ENCODE data around the gene FNDC11. TPM values are rescaled to one million over a fixed set of nuclear protein-coding genes. Genes with fewer than 3 reads are reported as not detected.
"Not testable (repeated sequence)": the region's sequence is repeated elsewhere in the genome, so short reads cannot be mapped to it uniquely, and the experiment has no call there.

The FNDC11 gene
- total and polyA plus RNA-seq, 3 experiments from 2014 or later = 0.13 to 0.26 TPM; not detected in 1

- CTCF ChIA-PET = no interaction called here
Measured at GRCh38 chr20:63513207-63513606, 40.8 kb upstream of the FNDC11 start.

GRCh38 chr20:63514520-63514919 is 39.4 kb upstream of the FNDC11 start:
- H3K4me1 Mint-ChIP-seq = peaks cover 0 to 12% (median 2%) of the 10 kb centered on the region in 3 donors
- H3K27me3 ChIP-seq (ENCODE audit: insufficient read depth, low read length, poor library complexity, severe bottlenecking); H3K36me3 Mint-ChIP-seq; POLR2A ChIA-PET; H3K4me1 ChIP-seq (ENCODE audit: insufficient read depth, low read length); H3K9me3 ChIP-seq (ENCODE audit: low read length); DNase-seq; H3K4me3 ChIP-seq (ENCODE audit: low read length); H3K9me3 Mint-ChIP-seq; H3K36me3 ChIP-seq (ENCODE audit: insufficient read depth, low read length); H3K4me3 Mint-ChIP-seq; CTCF ChIA-PET; H3K27ac ChIP-seq (ENCODE audit: low read depth, low read length); H3K27ac Mint-ChIP-seq: not testable (repeated sequence)
- H3K27me3 Mint-ChIP-seq = peaks cover 7 to 29% of the 10 kb centered on the region in 2 donors

More at GRCh38 chr20:63513207-63513606, 40.8 kb upstream of the FNDC11 start:
- Mint-ChIP-seq H3K27ac (no peak overlapping the region), H3K4me3 (no peak overlapping the region), H3K4me1 (peaks cover 0 to 6% (median 1%) of the 10 kb centered on the region in 3 donors), H3K36me3 (peaks cover 0 to 3% (median 0%) of the 10 kb centered on the region in 3 donors), H3K27me3 (peaks cover 15 to 39% of the 10 kb centered on the region in 2 donors), H3K9me3 (peaks cover 0 to 8% (median 4%) of the 10 kb centered on the region in 5 donors)
- Histone ChIP-seq H3K27me3 (ENCODE audit: insufficient read depth, low read length, poor library complexity, severe bottlenecking) (no peaks in the 10 kb centered on the region), H3K36me3 (ENCODE audit: insufficient read depth, low read length) (no peaks in the 10 kb centered on the region), H3K9me3 (ENCODE audit: low read length) (no peaks in the 10 kb centered on the region), H3K27ac (ENCODE audit: low read depth, low read length) (no peak overlapping the region), H3K4me3 (ENCODE audit: low read length) (no peak overlapping the region), H3K4me1 (ENCODE audit: insufficient read depth, low read length) (no peaks in the 10 kb centered on the region)
- POLR2A ChIA-PET = no interaction called here
- no peak for DNase-seq

GRCh38 chr20:63517376-63518309 is 36.3 kb upstream of the FNDC11 start:
- H3K36me3 Mint-ChIP-seq = peaks cover 2 to 8% (median 3%) of the 10 kb centered on the region in 3 donors
- peaks cover 2 to 21% (median 5%) of the 10 kb centered on the region in 3 donors for H3K4me1 Mint-ChIP-seq
- H3K27ac Mint-ChIP-seq = no peak overlapping the region
- peaks cover 3 to 7% of the 10 kb centered on the region in 2 donors for H3K27me3 Mint-ChIP-seq
- Histone ChIP-seq H3K4me3 (ENCODE audit: low read length) (no peak overlapping the region), H3K9me3 (ENCODE audit: low read length) (no peaks in the 10 kb centered on the region), H3K27me3 (ENCODE audit: insufficient read depth, low read length, poor library complexity, severe bottlenecking) (no peaks in the 10 kb centered on the region), H3K36me3 (ENCODE audit: insufficient read depth, low read length) (peaks cover 6% of the 10 kb centered on the region), H3K4me1 (ENCODE audit: insufficient read depth, low read length) (peaks cover 19% of the 10 kb centered on the region), H3K27ac (ENCODE audit: low read depth, low read length) (no peak overlapping the region)
- ChIA-PET CTCF (interaction anchor here (1.7 kb wide), 1 partner anchor 20 kb away, joined by 3 read pairs; the partner anchor contains the start of gene PTK6), POLR2A (no interaction called here)
- peaks cover 0 to 9% (median 4%) of the 10 kb centered on the region in 5 donors for H3K9me3 Mint-ChIP-seq
- peak in 1 of 5 donors; percentile 47 for DNase-seq
- H3K4me3 Mint-ChIP-seq = peak overlapping the region in 3 of 7 donors; percentile 18 to 72 (median 70)

GRCh38 chr20:63518351-63518861 is 35.6 kb upstream of the FNDC11 start:
- POLR2A ChIA-PET = no interaction called here
- peaks cover 20% of the 10 kb centered on the region for H3K4me1 ChIP-seq (ENCODE audit: insufficient read depth, low read length)
- H3K27ac ChIP-seq (ENCODE audit: low read depth, low read length) = no peak overlapping the region
- no peak overlapping the region for H3K4me3 ChIP-seq (ENCODE audit: low read length)
- Mint-ChIP-seq H3K27me3 (peaks cover 0 to under 1% of the 10 kb centered on the region in 2 donors), H3K4me1 (peaks cover 5 to 25% (median 6%) of the 10 kb centered on the region in 3 donors), H3K4me3 (peak overlapping the region; percentile 45 to 84 (median 56)), H3K36me3 (peaks cover 3 to 15% (median 4%) of the 10 kb centered on the region in 3 donors), H3K9me3 (peaks cover 0 to 8% (median 4%) of the 10 kb centered on the region in 5 donors), H3K27ac (peak overlapping the region in 1 of 8 donors; percentile 39)
- CTCF ChIA-PET = no interaction called here
- H3K36me3 ChIP-seq (ENCODE audit: insufficient read depth, low read length) = peaks cover 11% of the 10 kb centered on the region
- no peaks in the 10 kb centered on the region for H3K27me3 ChIP-seq (ENCODE audit: insufficient read depth, low read length, poor library complexity, severe bottlenecking)
- DNase-seq = peak in 1 of 5 donors; percentile 45
- no peaks in the 10 kb centered on the region for H3K9me3 ChIP-seq (ENCODE audit: low read length)

- H3K4me1 ChIP-seq (ENCODE audit: insufficient read depth, low read length) = peaks cover 20% of the 10 kb centered on the region
- ChIA-PET CTCF (interaction anchor here (2.1 to 2.5 kb wide), 2 partner anchors 18 to 345 kb away, joined by 7 to 24 read pairs; partner anchors contain the start of genes PTK6 and TPD52L2), POLR2A (interaction anchor here (2.5 to 3.1 kb wide), 2 partner anchors 23 to 51 kb away, joined by 8 to 11 read pairs; no protein-coding TSS in a partner anchor)
- Mint-ChIP-seq H3K9me3 (peaks cover 0 to 8% (median 4%) of the 10 kb centered on the region in 5 donors), H3K27me3 (no peaks in the 10 kb centered on the region), H3K36me3 (peaks cover 5 to 21% (median 7%) of the 10 kb centered on the region in 3 donors), H3K4me3 (peak overlapping the region; percentile 68 to 88 (median 80)), H3K27ac (peak overlapping the region in 6 of 8 donors; percentile 18 to 78 (median 56)), H3K4me1 (peaks cover 8 to 29% (median 10%) of the 10 kb centered on the region in 3 donors)
- H3K27me3 ChIP-seq (ENCODE audit: insufficient read depth, low read length, poor library complexity, severe bottlenecking) = no peaks in the 10 kb centered on the region
- H3K27ac ChIP-seq (ENCODE audit: low read depth, low read length) = peak overlapping the region; percentile 79
- peaks cover 14% of the 10 kb centered on the region for H3K36me3 ChIP-seq (ENCODE audit: insufficient read depth, low read length)
- peak in 1 of 5 donors; percentile 54 for DNase-seq
- no peaks in the 10 kb centered on the region for H3K9me3 ChIP-seq (ENCODE audit: low read length)
- peak overlapping the region; percentile 59 for H3K4me3 ChIP-seq (ENCODE audit: low read length)
Measured at GRCh38 chr20:63518946-63519667, 34.9 kb upstream of the FNDC11 start.

GRCh38 chr20:63519668-63520503 is 34.1 kb upstream of the FNDC11 start:
- Histone ChIP-seq H3K27ac (ENCODE audit: low read depth, low read length) (peak overlapping the region; percentile 79), H3K36me3 (ENCODE audit: insufficient read depth, low read length) (peaks cover 14% of the 10 kb centered on the region), H3K27me3 (ENCODE audit: insufficient read depth, low read length, poor library complexity, severe bottlenecking) (no peaks in the 10 kb centered on the region), H3K4me1 (ENCODE audit: insufficient read depth, low read length) (peaks cover 20% of the 10 kb centered on the region), H3K9me3 (ENCODE audit: low read length) (no peaks in the 10 kb centered on the region), H3K4me3 (ENCODE audit: low read length) (peak overlapping the region; percentile 59)
- Mint-ChIP-seq H3K36me3 (peaks cover 5 to 24% (median 7%) of the 10 kb centered on the region in 3 donors), H3K27ac (peak overlapping the region in 7 of 8 donors; percentile 18 to 78 (median 61)), H3K4me3 (peak overlapping the region; percentile 68 to 88 (median 81)), H3K9me3 (peaks cover 0 to 8% (median 2%) of the 10 kb centered on the region in 5 donors), H3K27me3 (no peaks in the 10 kb centered on the region), H3K4me1 (peaks cover 8 to 32% (median 10%) of the 10 kb centered on the region in 3 donors)
- ChIA-PET POLR2A (interaction anchor here (0.7 to 3.1 kb wide), 13 partner anchors 17 to 725 kb away, joined by 3 to 31 read pairs (median 7); partner anchors contain the start of genes GMEB2, HELZ2, OPRL1 and PTK6), CTCF (interaction anchor here (1.0 to 3.1 kb wide), 6 partner anchors 18 to 460 kb away, joined by 3 to 24 read pairs (median 8); partner anchors contain the start of genes HELZ2, PTK6 and TPD52L2)
- peak; percentile 60 to 83 (median 67) for DNase-seq
